NCI-H187 (cell line): Measurements from ENCODE around the gene ARSJ.

Experiments
- DNase-seq, 2 experiments: peaks; one replicate each; lab custom pipeline; 2025; lab: John Stamatoyannopoulos, UW

ARSJ gene

GRCh38 chr4:113899271-113900070 lies 80.0 kb downstream of the ARSJ start:
- DNase-seq, result no peak

- no peak for DNase-seq
Measured at GRCh38 chr4:113893546-113893945, 85.9 kb downstream of the ARSJ start.

- DNase-seq, result no peak
Measured at GRCh38 chr4:113888006-113888405, 91.4 kb downstream of the ARSJ start.

GRCh38 chr4:113885291-113885690 lies 94.2 kb downstream of the ARSJ start:
- no peak for DNase-seq

GRCh38 chr4:113884655-113885054 lies 94.8 kb downstream of the ARSJ start:
- no peak for DNase-seq

GRCh38 chr4:113882668-113883067 lies 96.8 kb downstream of the ARSJ start:
- DNase-seq, result no peak

GRCh38 chr4:113881256-113881655 lies 98.2 kb downstream of the ARSJ start:
- DNase-seq, result no peak

- DNase-seq, result no peak
Measured at GRCh38 chr4:113880240-113881028, 99.0 kb downstream of the ARSJ start.

GRCh38 chr4:113878668-113879067 lies 100.8 kb downstream of the ARSJ start:
- no peak for DNase-seq

- no peak for DNase-seq
Measured at GRCh38 chr4:113874480-113874879, 105.0 kb downstream of the ARSJ start.

- no peak for DNase-seq
Measured at GRCh38 chr4:113873508-113873907, 105.9 kb downstream of the ARSJ start.

GRCh38 chr4:113872426-113873260 lies 106.8 kb downstream of the ARSJ start:
- DNase-seq, result no peak

GRCh38 chr4:113871080-113871479 lies 108.4 kb downstream of the ARSJ start:
- no peak for DNase-seq

GRCh38 chr4:113869743-113870375 lies 109.6 kb downstream of the ARSJ start:
- DNase-seq, result no peak

- no peak for DNase-seq
Measured at GRCh38 chr4:113866611-113867010, 112.8 kb downstream of the ARSJ start.

GRCh38 chr4:113858924-113859323 lies 120.5 kb downstream of the ARSJ start:
- DNase-seq, result no peak

GRCh38 chr4:113851816-113852215 lies 127.6 kb downstream of the ARSJ start:
- no peak for DNase-seq
